Prostate gland (tissue), 2 donors: ENCODE measurements around the gene ENAH. TPM values are rescaled to one million over a fixed set of nuclear protein-coding genes. Genes with fewer than 3 reads are reported as not detected.

Experiments
- DNase-seq: peaks from one replicate; pipeline ENCODE4 v3.0.0-alpha.2; 2019; ENCODE audit warnings: low spot score
- H3K27ac ChIP-seq, 2 donors: fragments of 200-600 bp; sonication (generic); 2 replicates each; pipeline ENCODE4 v1.5.1; 2017 to 2019
- H3K27me3 ChIP-seq: fragments of 200-600 bp; sonication (generic); replicated peaks from 2 replicates; pipeline ENCODE4 v1.5.1; 2019; ENCODE audit not compliant: insufficient read depth
- H3K36me3 ChIP-seq, 2 donors: fragments of 200-600 bp; sonication (generic); 1 replicate in 1 of 2; 2 replicates in 1 of 2; pipeline versions ENCODE4 v1.5.1 to v1.8.1; 2017 to 2019
- H3K4me1 ChIP-seq: fragments of 200-600 bp; sonication (generic); replicated peaks from 2 replicates; pipeline ENCODE4 v1.5.1; 2019
- H3K4me3 ChIP-seq, 2 donors: fragments of 200-600 bp; sonication (generic); 2 replicates each; pipeline ENCODE4 v1.5.1; 2017 to 2019
- H3K9me3 ChIP-seq: fragments of 200-600 bp; sonication (generic); 2 replicates; pipeline ENCODE4 v1.5.1; 2017
- POLR2A ChIP-seq: fragments of 450-650 bp; IDR thresholded peaks from one replicate; pipeline ENCODE4 v1.6.1; 2016; ENCODE audit warnings: antibody characterized with exemption, mild to moderate bottlenecking
- POLR2AphosphoS5 ChIP-seq: sonication (generic); formaldehyde crosslinking; IDR thresholded peaks from one replicate; pipeline ENCODE4 v1.6.1; 2017; ENCODE audit warnings: antibody characterized with exemption
- WGBS: methylation state at CpG from one replicate; pipeline ENCODE4 v1.1.5; 2018; 5-methylcytosine and 5-hydroxymethylcytosine counted together
- intact Hi-C: fragments of 100-400 bp; cut with DNase I; formaldehyde crosslinking; loops from one replicate; pipeline ENCODE4 v1.14.2; 2022
- total RNA-seq, 2 donors: library from RNA; depleted of rRNA; stranded (reverse); fragments of >200 nt; gene quantifications; one replicate each; pipeline ENCODE4 v1.1.0, GENCODE V29; 2016
- TF ChIP-seq, protein P1 (sequence below), 4 experiments: fragments of 200-600 bp in 2 of 4; fragments of 450-650 bp in 2 of 4; sonication (generic) in 2 of 4; IDR thresholded peaks; 1 replicate in 3 of 4; 2 replicates in 1 of 4; pipeline ENCODE4 v1.5.1; 2016 to 2019; ENCODE audit warnings: antibody characterized with exemption in 4 of 4, mild to moderate bottlenecking in 2 of 4, moderate library complexity in 2 of 4

The ENAH gene
- total RNA-seq, 2 donors from 2014 or later: 36.4 to 93.6 TPM

DNA sequence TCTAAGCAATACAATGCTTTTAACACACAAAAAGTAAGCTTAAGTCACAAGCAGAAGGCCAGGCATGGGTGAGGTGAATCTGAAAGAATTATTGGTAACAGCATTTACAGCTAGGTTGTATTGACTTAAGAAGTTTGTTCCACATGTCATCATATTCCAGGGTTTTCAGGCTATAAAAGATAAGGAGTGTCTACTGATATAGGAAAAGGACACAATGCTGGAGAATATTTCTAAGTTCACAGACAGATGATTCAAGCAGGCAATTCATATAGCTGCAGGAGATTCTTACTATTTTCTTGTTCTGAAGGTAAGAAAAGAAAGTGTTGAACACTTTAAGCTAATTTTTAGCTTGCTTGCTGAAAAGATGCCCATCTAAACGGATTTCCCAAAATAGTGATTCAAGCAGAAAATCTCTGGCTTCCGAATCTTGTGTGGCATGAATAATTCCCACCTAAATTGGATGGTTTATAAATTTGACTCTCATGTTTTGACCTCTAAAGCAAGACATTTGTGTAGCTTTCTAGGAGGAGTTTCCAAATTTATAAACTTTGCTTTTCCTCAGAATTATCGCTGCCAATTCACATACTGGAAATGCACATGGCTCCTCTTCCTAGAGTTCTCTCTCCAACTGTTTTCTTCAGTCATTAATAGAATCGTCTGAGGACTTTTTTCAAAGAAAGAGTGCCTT, 129.5 kb downstream of the ENAH start:
- Histone ChIP-seq H3K4me3 (no peak overlapping the region), H3K4me1 (no peaks in the 10 kb centered on the region), H3K9me3 (no peaks in the 10 kb centered on the region), H3K27ac (no peak overlapping the region), H3K36me3 (no peaks in the 10 kb centered on the region), H3K27me3 (no peaks in the 10 kb centered on the region)
- no peak for DNase-seq
- intact Hi-C loops: no loop called here
- WGBS: 80% methylated on average over 4 of the region's 4 CpGs
- TF ChIP-seq, protein P1, sequence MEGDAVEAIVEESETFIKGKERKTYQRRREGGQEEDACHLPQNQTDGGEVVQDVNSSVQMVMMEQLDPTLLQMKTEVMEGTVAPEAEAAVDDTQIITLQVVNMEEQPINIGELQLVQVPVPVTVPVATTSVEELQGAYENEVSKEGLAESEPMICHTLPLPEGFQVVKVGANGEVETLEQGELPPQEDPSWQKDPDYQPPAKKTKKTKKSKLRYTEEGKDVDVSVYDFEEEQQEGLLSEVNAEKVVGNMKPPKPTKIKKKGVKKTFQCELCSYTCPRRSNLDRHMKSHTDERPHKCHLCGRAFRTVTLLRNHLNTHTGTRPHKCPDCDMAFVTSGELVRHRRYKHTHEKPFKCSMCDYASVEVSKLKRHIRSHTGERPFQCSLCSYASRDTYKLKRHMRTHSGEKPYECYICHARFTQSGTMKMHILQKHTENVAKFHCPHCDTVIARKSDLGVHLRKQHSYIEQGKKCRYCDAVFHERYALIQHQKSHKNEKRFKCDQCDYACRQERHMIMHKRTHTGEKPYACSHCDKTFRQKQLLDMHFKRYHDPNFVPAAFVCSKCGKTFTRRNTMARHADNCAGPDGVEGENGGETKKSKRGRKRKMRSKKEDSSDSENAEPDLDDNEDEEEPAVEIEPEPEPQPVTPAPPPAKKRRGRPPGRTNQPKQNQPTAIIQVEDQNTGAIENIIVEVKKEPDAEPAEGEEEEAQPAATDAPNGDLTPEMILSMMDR (IDR thresholded peaks at IDR 0.05): no peak
- TF ChIP-seq POLR2AphosphoS5: no peak
- TF ChIP-seq POLR2A: no peak

DNA sequence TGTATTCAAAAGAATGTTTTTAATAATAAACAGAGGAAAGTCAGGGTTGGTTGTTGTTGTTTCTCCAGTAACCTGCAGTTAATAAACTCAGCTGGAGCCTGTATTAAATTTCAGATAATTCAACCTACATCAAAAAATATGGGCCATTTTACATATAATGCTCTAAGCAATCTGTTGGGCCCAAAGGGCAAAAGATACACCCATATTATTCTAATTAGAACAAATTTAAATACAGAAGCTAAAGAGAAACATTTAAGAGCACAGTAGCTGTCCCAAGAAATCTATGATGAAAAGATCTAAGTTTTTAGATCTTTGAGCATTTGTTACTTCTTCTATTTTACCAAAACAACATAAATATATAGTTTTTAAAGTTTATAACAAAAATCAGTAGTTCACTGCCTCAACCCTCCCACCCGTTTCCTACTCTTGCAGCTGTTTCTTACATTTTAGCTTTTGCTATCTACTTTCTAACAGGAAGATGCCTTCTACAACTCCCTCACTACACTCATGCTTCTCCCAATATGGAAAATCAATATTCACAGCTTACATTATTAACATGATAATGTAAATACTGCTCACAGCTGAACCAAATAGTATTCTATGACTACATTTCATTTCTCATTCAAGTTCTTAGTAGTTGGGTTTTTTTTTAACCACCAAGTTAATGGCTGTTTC, 130.2 kb downstream of the ENAH start:
- no peaks in the 10 kb centered on the region for H3K4me1 ChIP-seq
- no peak overlapping the region for H3K4me3 ChIP-seq
- H3K36me3 ChIP-seq: no peaks in the 10 kb centered on the region
- intact Hi-C loops: no loop called here
- H3K27me3 ChIP-seq: no peaks in the 10 kb centered on the region
- no peak for TF ChIP-seq POLR2AphosphoS5
- TF ChIP-seq, protein P1 (IDR thresholded peaks at IDR 0.05): no peak
- no peak for TF ChIP-seq POLR2A
- no peaks in the 10 kb centered on the region for H3K9me3 ChIP-seq
- no peak for DNase-seq
- 92% methylated on average over 1 of the region's 1 CpG for WGBS
- H3K27ac ChIP-seq: no peak overlapping the region

DNA sequence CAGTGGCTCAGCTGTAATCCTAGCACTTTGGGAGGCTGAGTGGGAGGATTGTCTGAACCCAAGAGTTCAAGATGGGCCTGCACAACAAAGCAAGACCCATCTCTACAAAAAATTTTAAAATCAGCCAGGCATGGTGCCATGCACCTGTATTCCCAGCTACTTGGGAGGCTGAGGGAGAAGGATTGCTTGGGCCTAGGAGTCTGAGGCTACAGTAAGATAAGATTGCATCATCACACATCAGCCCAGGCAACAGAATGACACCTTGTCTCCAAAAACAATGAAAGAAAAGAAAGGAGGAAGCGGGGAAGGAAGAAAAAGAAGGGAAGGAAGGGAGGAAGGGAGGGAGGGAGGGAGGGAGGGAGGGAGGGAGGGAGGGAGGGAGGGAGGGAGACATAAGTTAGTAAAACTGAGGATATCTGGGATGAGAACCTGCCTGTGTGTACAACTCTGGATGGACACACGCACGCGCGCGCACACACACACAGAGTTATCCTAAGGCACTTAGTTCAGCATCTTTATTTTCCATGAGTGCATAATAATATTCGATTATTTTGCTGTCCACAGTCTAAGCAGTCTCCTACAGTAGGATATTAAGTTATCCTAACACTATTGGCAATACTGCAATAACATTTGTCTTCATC, 132.2 kb downstream of the ENAH start:
- H3K4me1 ChIP-seq: no peaks in the 10 kb centered on the region
- WGBS: 96% methylated on average over 7 of the region's 7 CpGs
- TF ChIP-seq, protein P1 (IDR thresholded peaks at IDR 0.05): no peak
- TF ChIP-seq POLR2A (no peak), POLR2AphosphoS5 (no peak)

DNA sequence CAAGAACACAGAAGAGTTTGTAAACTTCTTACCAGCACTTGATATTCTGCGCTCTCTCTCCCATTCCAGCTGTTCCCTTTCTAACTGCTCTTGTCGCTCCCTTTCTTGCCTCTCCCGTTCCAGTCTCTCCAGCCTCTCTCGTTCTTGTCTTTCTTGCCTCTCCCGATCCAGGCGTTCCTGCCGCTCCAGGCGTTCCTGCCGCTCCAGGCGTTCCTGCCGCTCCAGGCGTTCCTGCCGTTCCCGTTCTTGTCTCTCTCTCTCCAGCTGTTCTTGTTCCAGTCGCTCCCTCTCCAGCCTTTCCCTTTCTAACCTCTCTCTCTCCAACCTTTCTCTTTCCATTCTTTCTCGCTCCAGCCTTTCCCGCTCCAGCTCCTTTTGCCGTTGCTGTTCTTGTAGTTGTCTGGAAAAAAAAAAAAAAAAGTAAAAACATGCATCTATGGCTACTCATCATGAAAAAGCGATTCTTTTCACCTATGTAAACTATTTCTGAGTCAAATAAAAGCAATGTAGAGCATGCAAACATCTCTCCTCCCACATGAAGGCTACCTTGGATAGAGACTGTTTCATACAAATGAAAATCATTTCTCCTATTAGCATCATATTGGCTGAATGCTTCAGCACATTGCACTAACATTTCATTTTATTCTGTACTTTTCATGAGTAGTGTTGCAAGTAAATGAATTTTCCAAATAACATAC, 133.6 kb downstream of the ENAH start:
- WGBS: 66% methylated on average over 19 of the region's 19 CpGs
- no peak for TF ChIP-seq POLR2A
- TF ChIP-seq POLR2AphosphoS5: no peak
- TF ChIP-seq, protein P1 (IDR thresholded peaks at IDR 0.05): no peak
- intact Hi-C loops: no loop called here

More for the DNA sequence above, 132.2 kb downstream of the ENAH start:
- H3K4me3 ChIP-seq: no peak overlapping the region
- H3K27ac ChIP-seq: no peak overlapping the region
- DNase-seq: no peak
- no peaks in the 10 kb centered on the region for H3K9me3 ChIP-seq
- intact Hi-C loops: no loop called here
- H3K27me3 ChIP-seq: no peaks in the 10 kb centered on the region
- no peaks in the 10 kb centered on the region for H3K36me3 ChIP-seq

More for the DNA sequence above, 133.6 kb downstream of the ENAH start:
- no peak overlapping the region for H3K27ac ChIP-seq
- no peaks in the 10 kb centered on the region for H3K36me3 ChIP-seq
- no peak for DNase-seq
- H3K4me1 ChIP-seq: no peaks in the 10 kb centered on the region
- no peak overlapping the region for H3K4me3 ChIP-seq
- H3K9me3 ChIP-seq: no peaks in the 10 kb centered on the region
- no peaks in the 10 kb centered on the region for H3K27me3 ChIP-seq
